GM04504 (cell line): Measurements from ENCODE around the gene AP4M1.

ENCODE experiments used
- DNase-seq: peaks from one replicate; pipeline ENCODE4 v3.0.0-alpha.2; 2012; ENCODE audit warnings: low read depth

AP4M1 gene

GRCh38 chr7:100157334-100158228 is 56.1 kb downstream of the AP4M1 start:
- no peak for DNase-seq
